ENCODE measurements around the gene KDM2A.

DNA sequence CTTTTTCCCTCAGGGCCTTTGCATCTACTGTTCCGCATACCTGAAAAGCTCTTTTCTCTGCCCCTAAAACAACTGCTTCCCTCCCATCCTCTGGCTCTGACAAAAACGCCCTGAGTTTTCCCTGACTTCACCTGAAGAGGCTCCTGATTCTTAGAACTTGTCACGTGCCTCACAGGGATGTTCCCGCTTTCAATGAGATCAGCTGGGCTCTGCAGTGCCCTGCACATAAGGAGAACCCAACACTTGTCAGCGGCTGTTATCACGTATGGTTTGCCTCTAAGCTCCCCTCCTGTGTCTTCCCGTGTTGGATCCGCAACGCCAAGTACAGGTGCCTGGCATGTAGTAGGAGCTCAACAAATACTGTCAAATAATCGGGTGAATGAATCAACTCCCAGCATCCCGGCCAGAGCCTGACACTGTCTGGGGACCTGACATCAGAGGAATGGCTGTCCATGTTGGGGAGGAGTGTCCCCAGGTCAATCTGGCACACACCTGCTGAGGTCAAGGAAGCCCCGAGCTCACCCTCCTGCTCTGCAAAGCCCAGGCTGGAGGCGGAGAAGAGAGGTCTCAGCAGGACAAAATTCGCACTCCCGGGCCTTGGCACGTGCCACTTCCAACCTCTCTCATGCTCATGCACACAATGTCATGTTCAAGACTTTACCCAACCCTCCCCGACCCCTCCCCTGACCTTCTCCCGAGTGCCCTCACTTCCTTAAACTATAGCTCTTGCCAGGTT lies 143.1 kb downstream of the KDM2A start:
- TF ChIP-seq, protein P1, sequence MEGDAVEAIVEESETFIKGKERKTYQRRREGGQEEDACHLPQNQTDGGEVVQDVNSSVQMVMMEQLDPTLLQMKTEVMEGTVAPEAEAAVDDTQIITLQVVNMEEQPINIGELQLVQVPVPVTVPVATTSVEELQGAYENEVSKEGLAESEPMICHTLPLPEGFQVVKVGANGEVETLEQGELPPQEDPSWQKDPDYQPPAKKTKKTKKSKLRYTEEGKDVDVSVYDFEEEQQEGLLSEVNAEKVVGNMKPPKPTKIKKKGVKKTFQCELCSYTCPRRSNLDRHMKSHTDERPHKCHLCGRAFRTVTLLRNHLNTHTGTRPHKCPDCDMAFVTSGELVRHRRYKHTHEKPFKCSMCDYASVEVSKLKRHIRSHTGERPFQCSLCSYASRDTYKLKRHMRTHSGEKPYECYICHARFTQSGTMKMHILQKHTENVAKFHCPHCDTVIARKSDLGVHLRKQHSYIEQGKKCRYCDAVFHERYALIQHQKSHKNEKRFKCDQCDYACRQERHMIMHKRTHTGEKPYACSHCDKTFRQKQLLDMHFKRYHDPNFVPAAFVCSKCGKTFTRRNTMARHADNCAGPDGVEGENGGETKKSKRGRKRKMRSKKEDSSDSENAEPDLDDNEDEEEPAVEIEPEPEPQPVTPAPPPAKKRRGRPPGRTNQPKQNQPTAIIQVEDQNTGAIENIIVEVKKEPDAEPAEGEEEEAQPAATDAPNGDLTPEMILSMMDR (IDR thresholded peaks at IDR 0.05; ENCODE audit: insufficient read depth, low read depth, low read length) = no peak
- no peak for TF ChIP-seq EZH2 (IDR thresholded peaks at IDR 0.05; ENCODE audit: insufficient read depth, low read length)

All from astrocyte (in vitro differentiated cells and primary cell).